Measurements from ENCODE around the gene TAC3.
"Not testable (repeated sequence)": the region's sequence is repeated elsewhere in the genome, so short reads cannot be mapped to it uniquely, and the experiment has no call there.

GRCh38 chr12:57053146-57053545 lies 36.8 kb upstream of the TAC3 start:
- not testable (repeated sequence) for TF ChIP-seq POLR2A (IDR thresholded peaks at IDR 0.05; ENCODE audit: low read length); GATA1 (IDR thresholded peaks at IDR 0.05; ENCODE audit: low read depth, low read length)
